ENCODE results near the gene SH3YL1. TPM values are rescaled to one million over a fixed set of nuclear protein-coding genes. Genes with fewer than 3 reads are reported as not detected.

SH3YL1 gene
- total and polyA plus RNA-seq, 2 experiments from 2014 or later, result 35.6 to 45.8 TPM

DNA sequence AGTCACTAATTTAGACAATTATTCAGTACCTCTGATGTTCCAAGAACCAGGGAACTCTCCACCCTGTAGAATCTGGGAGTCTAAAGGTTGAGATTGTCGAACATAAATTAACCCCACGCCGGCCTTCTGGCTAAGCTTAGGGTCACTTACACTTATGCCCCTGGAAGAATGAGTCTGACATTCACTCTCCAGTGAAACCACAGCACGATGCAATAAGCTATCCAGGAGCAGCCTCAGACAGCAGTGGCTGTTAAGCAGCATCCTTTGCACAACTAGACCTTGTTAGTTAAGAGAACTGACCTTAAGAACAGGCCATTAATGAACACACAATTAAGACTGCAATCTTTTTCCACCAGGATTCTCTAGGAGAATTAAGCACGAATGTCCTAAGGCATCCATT, 25.0 kb downstream of the SH3YL1 start (continued):
- TF ChIP-seq CTCF (conservative IDR thresholded peaks at IDR 0.05; ENCODE audit: low read depth in 2 of 2) (no peak), ZNF114 (CRISPR knock-in tag; IDR thresholded peaks at IDR 0.05) (no peak), POLR2AphosphoS5 (IDR thresholded peaks at IDR 0.05; ENCODE audit: low read depth) (no peak), EZH2 (IDR thresholded peaks at IDR 0.05; ENCODE audit: low read depth, unreplicated experiment) (no peak), JUNB (IDR thresholded peaks at IDR 0.05; ENCODE audit: unreplicated experiment) (no peak), CREB1 (CRISPR knock-in tag; IDR thresholded peaks at IDR 0.05; ENCODE audit: low read depth) (no peak)

- H3K27ac Mint-ChIP-seq, result no peak overlapping the region
- no peak overlapping the region for H3K4me3 ChIP-seq
- H3K9me2 ChIP-seq (ENCODE audit: insufficient read depth), result peaks cover 5% of the 10 kb centered on the region; the same call in 1 of the 2 replicates
- H3K4me3 Mint-ChIP-seq, result no peak overlapping the region
- peaks cover 28% of the 10 kb centered on the region for H3K36me3 Mint-ChIP-seq (ENCODE audit: low read depth)
- ATAC-seq (no peak), DNase-seq (ENCODE audit: low spot score) (no peak)
- H3K4me2 ChIP-seq, result no peak overlapping the region
- no peaks in the 10 kb centered on the region for H3K27me3 ChIP-seq (ENCODE audit: insufficient read depth)
- no peak overlapping the region for H3K27ac ChIP-seq (ENCODE audit: low read depth)
- no peaks in the 10 kb centered on the region; the same call in 1 of the 3 replicates for H3K9me3 Mint-ChIP-seq
- H3K79me2 ChIP-seq (replicated peaks; ENCODE audit: insufficient read depth), result no peaks in the 10 kb centered on the region
- H3F3A ChIP-seq (replicated peaks; ENCODE audit: low read depth), result no peaks in the 10 kb centered on the region
- H3K4me1 Mint-ChIP-seq, result peaks cover 24% of the 10 kb centered on the region
- peaks cover 8% of the 10 kb centered on the region for H3K4me1 ChIP-seq (ENCODE audit: insufficient read depth)
- TF ChIP-seq NANOG (IDR thresholded peaks at IDR 0.05; ENCODE audit: borderline replicate concordance) (no peak), POLR2AphosphoS5 (IDR thresholded peaks at IDR 0.05; ENCODE audit: low read depth) (no peak), ZNF331 (CRISPR knock-in tag; IDR thresholded peaks at IDR 0.05; ENCODE audit: low read depth) (no peak), ETS1 (IDR thresholded peaks at IDR 0.05) (no peak), JUNB (IDR thresholded peaks at IDR 0.05; ENCODE audit: unreplicated experiment) (no peak), STAT1 (IDR thresholded peaks at IDR 0.05; ENCODE audit: unreplicated experiment) (no peak)
- TF ChIP-seq, protein P1, sequence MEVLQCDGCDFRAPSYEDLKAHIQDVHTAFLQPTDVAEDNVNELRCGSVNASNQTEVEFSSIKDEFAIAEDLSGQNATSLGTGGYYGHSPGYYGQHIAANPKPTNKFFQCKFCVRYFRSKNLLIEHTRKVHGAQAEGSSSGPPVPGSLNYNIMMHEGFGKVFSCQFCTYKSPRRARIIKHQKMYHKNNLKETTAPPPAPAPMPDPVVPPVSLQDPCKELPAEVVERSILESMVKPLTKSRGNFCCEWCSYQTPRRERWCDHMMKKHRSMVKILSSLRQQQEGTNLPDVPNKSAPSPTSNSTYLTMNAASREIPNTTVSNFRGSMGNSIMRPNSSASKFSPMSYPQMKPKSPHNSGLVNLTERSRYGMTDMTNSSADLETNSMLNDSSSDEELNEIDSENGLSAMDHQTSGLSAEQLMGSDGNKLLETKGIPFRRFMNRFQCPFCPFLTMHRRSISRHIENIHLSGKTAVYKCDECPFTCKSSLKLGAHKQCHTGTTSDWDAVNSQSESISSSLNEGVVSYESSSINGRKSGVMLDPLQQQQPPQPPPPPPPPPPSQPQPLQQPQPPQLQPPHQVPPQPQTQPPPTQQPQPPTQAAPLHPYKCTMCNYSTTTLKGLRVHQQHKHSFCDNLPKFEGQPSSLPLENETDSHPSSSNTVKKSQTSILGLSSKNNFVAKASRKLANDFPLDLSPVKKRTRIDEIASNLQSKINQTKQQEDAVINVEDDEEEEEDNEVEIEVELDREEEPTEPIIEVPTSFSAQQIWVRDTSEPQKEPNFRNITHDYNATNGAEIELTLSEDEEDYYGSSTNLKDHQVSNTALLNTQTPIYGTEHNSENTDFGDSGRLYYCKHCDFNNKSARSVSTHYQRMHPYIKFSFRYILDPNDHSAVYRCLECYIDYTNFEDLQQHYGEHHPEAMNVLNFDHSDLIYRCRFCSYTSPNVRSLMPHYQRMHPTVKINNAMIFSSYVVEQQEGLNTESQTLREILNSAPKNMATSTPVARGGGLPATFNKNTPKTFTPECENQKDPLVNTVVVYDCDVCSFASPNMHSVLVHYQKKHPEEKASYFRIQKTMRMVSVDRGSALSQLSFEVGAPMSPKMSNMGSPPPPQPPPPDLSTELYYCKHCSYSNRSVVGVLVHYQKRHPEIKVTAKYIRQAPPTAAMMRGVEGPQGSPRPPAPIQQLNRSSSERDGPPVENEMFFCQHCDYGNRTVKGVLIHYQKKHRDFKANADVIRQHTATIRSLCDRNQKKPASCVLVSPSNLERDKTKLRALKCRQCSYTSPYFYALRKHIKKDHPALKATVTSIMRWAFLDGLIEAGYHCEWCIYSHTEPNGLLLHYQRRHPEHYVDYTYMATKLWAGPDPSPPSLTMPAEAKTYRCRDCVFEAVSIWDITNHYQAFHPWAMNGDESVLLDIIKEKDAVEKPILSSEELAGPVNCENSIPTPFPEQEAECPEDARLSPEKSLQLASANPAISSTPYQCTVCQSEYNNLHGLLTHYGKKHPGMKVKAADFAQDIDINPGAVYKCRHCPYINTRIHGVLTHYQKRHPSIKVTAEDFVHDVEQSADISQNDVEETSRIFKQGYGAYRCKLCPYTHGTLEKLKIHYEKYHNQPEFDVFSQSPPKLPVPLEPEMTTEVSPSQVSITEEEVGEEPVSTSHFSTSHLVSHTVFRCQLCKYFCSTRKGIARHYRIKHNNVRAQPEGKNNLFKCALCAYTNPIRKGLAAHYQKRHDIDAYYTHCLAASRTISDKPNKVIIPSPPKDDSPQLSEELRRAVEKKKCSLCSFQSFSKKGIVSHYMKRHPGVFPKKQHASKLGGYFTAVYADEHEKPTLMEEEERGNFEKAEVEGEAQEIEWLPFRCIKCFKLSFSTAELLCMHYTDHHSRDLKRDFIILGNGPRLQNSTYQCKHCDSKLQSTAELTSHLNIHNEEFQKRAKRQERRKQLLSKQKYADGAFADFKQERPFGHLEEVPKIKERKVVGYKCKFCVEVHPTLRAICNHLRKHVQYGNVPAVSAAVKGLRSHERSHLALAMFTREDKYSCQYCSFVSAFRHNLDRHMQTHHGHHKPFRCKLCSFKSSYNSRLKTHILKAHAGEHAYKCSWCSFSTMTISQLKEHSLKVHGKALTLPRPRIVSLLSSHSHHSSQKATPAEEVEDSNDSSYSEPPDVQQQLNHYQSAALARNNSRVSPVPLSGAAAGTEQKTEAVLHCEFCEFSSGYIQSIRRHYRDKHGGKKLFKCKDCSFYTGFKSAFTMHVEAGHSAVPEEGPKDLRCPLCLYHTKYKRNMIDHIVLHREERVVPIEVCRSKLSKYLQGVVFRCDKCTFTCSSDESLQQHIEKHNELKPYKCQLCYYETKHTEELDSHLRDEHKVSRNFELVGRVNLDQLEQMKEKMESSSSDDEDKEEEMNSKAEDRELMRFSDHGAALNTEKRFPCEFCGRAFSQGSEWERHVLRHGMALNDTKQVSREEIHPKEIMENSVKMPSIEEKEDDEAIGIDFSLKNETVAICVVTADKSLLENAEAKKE (CRISPR knock-in tag; IDR thresholded peaks at IDR 0.05), result no peak
- H3K36me3 ChIP-seq (ENCODE audit: insufficient read depth), result no peaks in the 10 kb centered on the region
- no peak overlapping the region for H2AFZ ChIP-seq
- no peaks in the 10 kb centered on the region for H4K20me1 ChIP-seq (replicated peaks; ENCODE audit: insufficient read depth)
- H3K27me3 Mint-ChIP-seq (ENCODE audit: insufficient read depth, low read depth, poor library complexity), result peaks cover 3% of the 10 kb centered on the region
These were observed 25.4 kb downstream of the SH3YL1 start for GRCh38 chr2:238431-238830.
